HG03520 (cell line): Measurements from ENCODE around the gene GRID2IP.
A peak's percentile ranks its signal among the peaks of the same experiment; 100 is the strongest.
"Not testable (repeated sequence)": the region's sequence is repeated elsewhere in the genome, so short reads cannot be mapped to it uniquely, and the experiment has no call there.

Source experiments
- ATAC-seq: cut with Tn5 transposase; IDR thresholded peaks from one replicate; pipeline ENCODE4 v1.9.1; 2021; ENCODE audit warnings: mild to moderate bottlenecking, moderate library complexity; ENCODE audit not compliant: unreplicated experiment

The GRID2IP gene

GRCh38 chr7:6551016-6551511 lies at the start of gene GRID2IP:
Gene GRID2IP, minus strand, starts transcription at chr7:6551461. Its CDS starts 25 bp downstream, at chr7:6551436.
- no peak for ATAC-seq

- no peak for ATAC-seq
These were observed 48.8 kb upstream of the GRID2IP start for GRCh38 chr7:6600093-6600492.

GRCh38 chr7:6590645-6591110 lies 39.4 kb upstream of the GRID2IP start:
- no peak for ATAC-seq

GRCh38 chr7:6589829-6590644 lies 38.8 kb upstream of the GRID2IP start, which contains the start of gene INTS15:
Gene INTS15, plus strand, starts transcription at chr7:6590021. Its CDS starts 263 bp downstream, at chr7:6590284.
- peak; percentile 82 for ATAC-seq

- ATAC-seq: no peak
These were observed 38.0 kb upstream of the GRID2IP start for GRCh38 chr7:6589151-6589828.

GRCh38 chr7:6588566-6588965 lies 37.3 kb upstream of the GRID2IP start:
- no peak for ATAC-seq

- not testable (repeated sequence) for ATAC-seq
These were observed 34.6 kb upstream of the GRID2IP start for GRCh38 chr7:6585746-6586432.

GRCh38 chr7:6579446-6579845 lies 28.2 kb upstream of the GRID2IP start:
- no peak for ATAC-seq

- ATAC-seq: no peak
These were observed 27.1 kb upstream of the GRID2IP start for GRCh38 chr7:6578114-6579084.

- ATAC-seq: peak; percentile 98
These were observed 26.3 kb upstream of the GRID2IP start, which contains the start of gene ZDHHC4 for GRCh38 chr7:6577369-6578113. Gene ZDHHC4, plus strand, starts transcription at chr7:6577454. Its CDS starts 3,108 bp downstream, at chr7:6580562.

GRCh38 chr7:6576867-6577368 lies 25.7 kb upstream of the GRID2IP start:
- ATAC-seq: not testable (repeated sequence)

GRCh38 chr7:6576024-6576866 lies 25.0 kb upstream of the GRID2IP start:
- no peak for ATAC-seq

GRCh38 chr7:6575281-6576023 lies 24.2 kb upstream of the GRID2IP start:
- no peak for ATAC-seq

- ATAC-seq: no peak
These were observed 20.0 kb upstream of the GRID2IP start for GRCh38 chr7:6571160-6571779.

- ATAC-seq: no peak
These were observed 16.6 kb upstream of the GRID2IP start for GRCh38 chr7:6567886-6568285.

GRCh38 chr7:6565655-6566054 lies 14.4 kb upstream of the GRID2IP start:
- ATAC-seq: no peak
